Kidney (tissue), 14 donors: ENCODE results near the gene NTRK2. TPM values are rescaled to one million over a fixed set of nuclear protein-coding genes. Genes with fewer than 3 reads are reported as not detected.

Source experiments
- DNase-seq, 5 donors: peaks; one replicate each; pipeline ENCODE4 v3.0.0-alpha.2; 2013 to 2020
- FAIRE-seq: peaks from 2 replicates; lab custom pipeline; 2012; peaks lifted over from hg19 to GRCh38; lab: Jason Lieb, UNC
- H3K27ac ChIP-seq, 2 donors: one replicate each; pipeline ENCODE4 v1.7.0; 2013; ENCODE audit warnings: low read depth in 2 of 2, low read length in 2 of 2, inconsistent platforms in 1 of 2
- H3K27me3 ChIP-seq: one replicate; pipeline ENCODE4 v1.7.1; 2013; ENCODE audit warnings: low read length, inconsistent platforms; ENCODE audit not compliant: control insufficient read depth, insufficient read depth
- H3K36me3 ChIP-seq, 3 donors: one replicate each; pipeline versions ENCODE4 v1.7.0 to v1.7.1; 2013; ENCODE audit warnings: low read length in 3 of 3, control low read depth in 1 of 3, inconsistent platforms in 1 of 3; ENCODE audit not compliant: insufficient read depth in 3 of 3, control insufficient read depth in 2 of 3
- H3K4me1 ChIP-seq, 3 donors: one replicate each; pipeline versions ENCODE4 v1.7.0 to v1.7.1; 2013; ENCODE audit warnings: low read length in 3 of 3, inconsistent platforms in 1 of 3, low read depth in 1 of 3; ENCODE audit not compliant: control insufficient read depth in 2 of 3, insufficient read depth in 2 of 3
- H3K4me3 ChIP-seq, 3 donors: one replicate each; pipeline versions ENCODE4 v1.7.0 to v1.8.1; 2013; ENCODE audit warnings: low read length in 3 of 3, control low read depth in 1 of 3, inconsistent platforms in 1 of 3
- H3K9ac ChIP-seq, 3 donors: one replicate each; pipeline versions ENCODE4 v1.7.0 to v1.7.1; 2013; ENCODE audit warnings: low read length in 3 of 3, control low read depth in 1 of 3, inconsistent platforms in 1 of 3
- H3K9me3 ChIP-seq, 3 donors: one replicate each; pipeline versions ENCODE4 v1.7.0 to v1.7.1; 2013; ENCODE audit warnings: low read length in 3 of 3, control low read depth in 1 of 3, inconsistent platforms in 1 of 3; ENCODE audit not compliant: control insufficient read depth in 2 of 3, insufficient read depth in 1 of 3
- intact Hi-C: fragments of 100-400 bp; cut with DNase I; formaldehyde crosslinking; loops from one replicate; pipeline ENCODE4 v1.11.1; 2022
- polyA plus RNA-seq: library from polyadenylated mRNA; stranded (reverse); fragments of 350-450 nt; fragmentation: Illumina TruSeq; extraction: RNeasy Lipid Tissue Mini Kit (QIAGEN cat#74804); gene quantifications from one replicate; pipeline ENCODE4 v1.2.3, GENCODE V29; 2014; ENCODE audit warnings: low read depth, low replicate concordance; ENCODE audit not compliant: insufficient read depth
- total RNA-seq: library from RNA; stranded (reverse); fragmentation: NEBNext Ultra II Directional; extraction: Animal tissue kit (Norgen Biotek cat#: 25700); gene quantifications from one replicate; pipeline ENCODE4 v1.2.1, GENCODE V29; 2021
- TF ChIP-seq, protein P1 (sequence below): IDR thresholded peaks from 3 replicates; pipeline ENCODE4 v1.5.1; 2012; ENCODE audit warnings: mild to moderate bottlenecking, moderate library complexity, borderline replicate concordance; ENCODE audit not compliant: insufficient read depth; ENCODE audit errors: extremely low read depth
- donor health status: control.
- donor health status: control.
- donor health status: control.
- donor health status: control.
- donor health status: control.
- donor health status: DM: yes; HTN: yes; CAD: no.
- donor health status: Normal renal cell carcinoma (clear cell type).

Gene NTRK2
- total and polyA plus RNA-seq, 2 donors from 2014 or later: 20.0 to 41.2 TPM

DNA sequence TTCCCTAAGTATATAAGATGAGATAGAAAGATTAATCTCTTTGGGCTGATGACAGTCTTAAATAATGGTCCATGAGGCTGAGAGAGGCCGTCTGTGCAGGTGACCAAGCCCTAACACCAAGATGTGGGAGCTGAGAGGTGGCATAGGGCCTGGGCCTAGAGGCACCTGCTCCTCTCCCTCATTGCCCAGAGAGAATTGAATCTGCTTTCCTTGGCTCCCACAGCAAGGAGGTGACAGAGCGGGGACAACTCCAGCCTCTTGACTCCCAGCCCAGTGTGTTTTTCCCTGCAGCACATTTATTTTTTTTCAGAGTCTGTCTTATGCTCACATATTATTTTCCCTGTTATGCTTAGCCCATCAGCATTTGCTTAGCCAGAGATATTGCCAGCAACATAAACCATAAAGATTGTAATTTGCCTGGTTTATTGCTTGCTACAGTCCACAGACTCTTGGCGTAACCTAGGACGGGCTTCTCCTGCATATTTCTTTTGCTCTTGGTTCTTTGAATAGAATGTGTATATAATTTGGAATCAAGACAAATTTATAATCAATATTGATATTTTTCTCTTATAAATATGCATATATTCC is 105.6 kb downstream of the NTRK2 start:
- TF ChIP-seq, protein P1, sequence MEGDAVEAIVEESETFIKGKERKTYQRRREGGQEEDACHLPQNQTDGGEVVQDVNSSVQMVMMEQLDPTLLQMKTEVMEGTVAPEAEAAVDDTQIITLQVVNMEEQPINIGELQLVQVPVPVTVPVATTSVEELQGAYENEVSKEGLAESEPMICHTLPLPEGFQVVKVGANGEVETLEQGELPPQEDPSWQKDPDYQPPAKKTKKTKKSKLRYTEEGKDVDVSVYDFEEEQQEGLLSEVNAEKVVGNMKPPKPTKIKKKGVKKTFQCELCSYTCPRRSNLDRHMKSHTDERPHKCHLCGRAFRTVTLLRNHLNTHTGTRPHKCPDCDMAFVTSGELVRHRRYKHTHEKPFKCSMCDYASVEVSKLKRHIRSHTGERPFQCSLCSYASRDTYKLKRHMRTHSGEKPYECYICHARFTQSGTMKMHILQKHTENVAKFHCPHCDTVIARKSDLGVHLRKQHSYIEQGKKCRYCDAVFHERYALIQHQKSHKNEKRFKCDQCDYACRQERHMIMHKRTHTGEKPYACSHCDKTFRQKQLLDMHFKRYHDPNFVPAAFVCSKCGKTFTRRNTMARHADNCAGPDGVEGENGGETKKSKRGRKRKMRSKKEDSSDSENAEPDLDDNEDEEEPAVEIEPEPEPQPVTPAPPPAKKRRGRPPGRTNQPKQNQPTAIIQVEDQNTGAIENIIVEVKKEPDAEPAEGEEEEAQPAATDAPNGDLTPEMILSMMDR: no peak
- no peak for DNase-seq
- FAIRE-seq: no peak
- H3K27me3 ChIP-seq: no peaks in the 10 kb centered on the region
- intact Hi-C loops: no loop called here
- no peak overlapping the region for H3K4me3 ChIP-seq
- no peaks in the 10 kb centered on the region for H3K9me3 ChIP-seq
- no peaks in the 10 kb centered on the region for H3K36me3 ChIP-seq
- H3K27ac ChIP-seq: no peak overlapping the region
- H3K4me1 ChIP-seq: no peaks in the 10 kb centered on the region
- no peak overlapping the region for H3K9ac ChIP-seq

DNA sequence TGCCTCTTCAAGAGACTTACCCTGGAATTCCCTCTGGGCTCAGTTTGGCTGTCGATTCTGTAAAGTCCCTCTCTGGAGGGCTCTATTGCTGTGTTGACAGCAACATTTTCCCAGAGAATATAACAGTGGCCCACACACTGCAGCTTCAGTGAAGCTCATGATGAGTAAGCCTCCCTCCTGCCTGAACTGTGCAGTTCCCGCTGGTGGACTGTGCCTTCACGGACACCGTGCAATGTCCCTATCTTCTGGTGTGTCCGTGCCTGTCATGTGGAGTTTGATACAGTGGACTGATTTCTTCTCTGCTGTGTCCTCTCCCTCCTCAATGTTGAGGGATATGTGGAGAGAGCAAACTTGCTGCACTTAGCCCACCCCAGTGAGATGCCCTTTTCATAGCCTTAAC is 109.0 kb downstream of the NTRK2 start:
- Histone ChIP-seq H3K4me1 (no peaks in the 10 kb centered on the region), H3K9ac (no peak overlapping the region), H3K27me3 (no peaks in the 10 kb centered on the region), H3K27ac (no peak overlapping the region), H3K9me3 (no peaks in the 10 kb centered on the region), H3K4me3 (no peak overlapping the region), H3K36me3 (no peaks in the 10 kb centered on the region)
- FAIRE-seq (no peak), DNase-seq (no peak)
- TF ChIP-seq, protein P1: no peak
- intact Hi-C loops: no loop called here

DNA sequence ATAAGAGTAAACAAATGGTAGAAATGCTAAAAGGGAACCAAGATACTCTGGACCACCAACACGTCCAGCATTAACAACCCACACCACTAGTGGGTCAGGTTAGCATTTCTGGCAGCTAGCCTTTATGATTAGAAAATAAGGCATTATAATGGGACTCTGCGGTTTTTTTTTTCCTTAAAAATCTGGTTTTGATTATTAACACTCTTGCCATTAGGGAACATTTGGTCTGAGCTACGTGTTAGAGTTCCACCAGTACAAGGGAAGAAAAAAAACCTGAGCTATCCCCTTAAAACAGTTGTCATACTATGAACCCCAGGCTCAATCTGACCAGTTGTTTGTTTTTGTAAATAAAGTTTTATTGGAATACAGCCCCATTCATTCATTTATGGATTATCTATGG is 110.4 kb downstream of the NTRK2 start:
- Histone ChIP-seq H3K4me1 (no peaks in the 10 kb centered on the region), H3K9me3 (no peaks in the 10 kb centered on the region), H3K9ac (no peak overlapping the region), H3K36me3 (no peaks in the 10 kb centered on the region), H3K4me3 (no peak overlapping the region), H3K27ac (no peak overlapping the region), H3K27me3 (no peaks in the 10 kb centered on the region)
- intact Hi-C loops: no loop called here
- DNase-seq (no peak), FAIRE-seq (no peak)
- TF ChIP-seq, protein P1: no peak

DNA sequence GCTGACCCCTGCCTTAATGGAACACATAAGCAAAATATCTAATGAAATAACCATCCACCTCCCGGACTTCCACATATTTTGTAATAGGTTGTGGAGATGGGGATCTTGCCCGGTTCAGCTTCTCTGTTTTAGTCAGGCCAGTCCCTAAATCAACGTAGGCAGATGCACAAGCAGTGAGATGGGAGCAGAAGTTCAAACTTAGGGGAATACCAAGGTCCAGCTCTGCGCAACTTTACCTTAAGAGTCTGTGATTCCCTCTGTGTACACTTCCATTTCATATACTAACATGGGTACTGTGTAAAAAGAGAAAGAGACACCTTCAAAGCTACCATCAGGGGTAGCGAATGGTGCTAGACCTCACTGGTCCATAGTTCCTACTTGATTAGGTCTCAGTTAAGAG is 110.9 kb downstream of the NTRK2 start:
- no peak for FAIRE-seq
- H3K36me3 ChIP-seq: no peaks in the 10 kb centered on the region
- no peaks in the 10 kb centered on the region for H3K9me3 ChIP-seq
- no peak overlapping the region for H3K27ac ChIP-seq
- no peaks in the 10 kb centered on the region for H3K4me1 ChIP-seq
- TF ChIP-seq, protein P1: no peak
- H3K9ac ChIP-seq: no peak overlapping the region
- intact Hi-C loops: no loop called here
- no peak overlapping the region for H3K4me3 ChIP-seq
- H3K27me3 ChIP-seq: no peaks in the 10 kb centered on the region
- no peak for DNase-seq
